ENCODE results near the gene EEF1AKMT3.

The EEF1AKMT3 gene

GRCh38 chr12:57821474-57822214, 49.2 kb downstream of the EEF1AKMT3 start:
- DNase-seq: no peak

- no peak for DNase-seq
Measured at GRCh38 chr12:57822392-57823130, 50.1 kb downstream of the EEF1AKMT3 start.

GRCh38 chr12:57823131-57823907, 50.9 kb downstream of the EEF1AKMT3 start:
- DNase-seq: no peak

DNA sequence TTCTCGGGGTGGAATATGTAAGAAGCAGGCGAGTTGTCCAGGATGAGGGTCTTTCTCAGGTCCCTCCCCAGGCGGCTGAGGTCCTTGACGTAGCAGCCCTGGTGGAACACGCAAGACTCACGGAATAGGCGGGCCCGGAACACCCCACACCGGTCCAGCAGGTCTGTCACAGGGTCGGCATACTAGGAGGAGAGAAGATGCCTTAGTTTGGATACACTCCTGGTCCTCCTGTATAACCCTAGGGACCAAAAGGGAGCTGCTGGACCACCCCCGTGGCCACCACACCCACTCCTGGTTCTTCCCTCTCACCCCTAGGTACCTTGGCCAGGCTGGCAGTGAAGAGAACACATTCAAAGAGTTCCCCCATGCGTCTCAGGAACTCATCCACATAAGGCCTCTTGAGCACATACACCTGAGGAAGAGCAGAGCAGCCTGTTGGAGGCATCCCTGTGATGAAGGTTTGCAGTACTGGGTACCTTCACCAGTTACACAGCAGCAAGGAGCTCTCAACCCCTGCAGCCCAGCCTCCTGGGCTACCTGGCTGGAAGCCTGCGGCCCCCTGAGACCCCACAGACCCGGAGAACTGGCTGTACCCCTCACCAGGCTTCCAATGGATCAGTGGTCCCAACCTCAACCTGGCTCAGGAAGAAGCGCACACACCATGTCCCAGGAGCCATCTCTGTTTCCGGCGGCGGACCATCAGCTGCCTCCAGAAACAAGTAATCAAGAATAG, 51.7 kb downstream of the EEF1AKMT3 start:
- no peak for DNase-seq

DNA sequence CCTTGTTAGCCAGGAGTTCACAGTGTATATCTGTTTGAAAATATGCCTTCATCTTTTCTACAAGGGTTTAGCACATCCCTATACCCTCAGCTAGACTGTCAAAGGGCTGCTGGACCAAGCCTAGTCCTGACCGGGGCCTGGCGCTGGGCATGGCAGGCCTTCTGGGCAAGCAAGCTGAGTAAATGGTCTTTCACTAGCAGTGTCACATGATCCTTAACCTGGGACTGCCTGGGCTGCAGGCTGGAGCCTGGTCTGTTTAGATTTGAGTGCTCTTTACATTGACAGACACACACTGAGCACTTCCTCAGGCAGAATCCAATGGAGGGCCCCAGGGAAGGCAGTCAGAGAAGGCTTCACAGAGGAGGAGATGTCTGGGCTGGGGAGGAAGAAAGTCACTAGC, 53.0 kb downstream of the EEF1AKMT3 start:
- no peak for DNase-seq

DNA sequence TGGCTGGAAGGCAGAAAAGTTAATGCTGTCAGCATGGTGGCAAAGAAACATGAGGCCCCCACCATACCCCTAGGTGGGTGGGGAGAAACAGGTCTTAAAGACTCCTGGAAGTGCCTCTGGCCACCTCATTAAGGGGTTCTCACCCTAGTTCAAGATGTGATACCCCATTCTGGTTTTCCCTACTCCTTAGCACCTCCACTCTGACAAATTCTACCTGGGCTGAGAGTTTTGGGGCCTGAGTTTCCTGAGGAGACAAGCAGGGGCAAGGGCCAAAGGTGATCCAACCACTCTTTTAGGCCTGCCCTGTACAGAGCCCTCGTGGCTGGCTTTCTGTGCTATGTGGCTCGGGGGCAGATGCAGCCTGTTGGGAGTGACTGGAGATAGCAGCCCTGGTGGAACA, 54.0 kb downstream of the EEF1AKMT3 start:
- DNase-seq: no peak

GRCh38 chr12:57826966-57827365, 54.6 kb downstream of the EEF1AKMT3 start:
- no peak for DNase-seq

DNA sequence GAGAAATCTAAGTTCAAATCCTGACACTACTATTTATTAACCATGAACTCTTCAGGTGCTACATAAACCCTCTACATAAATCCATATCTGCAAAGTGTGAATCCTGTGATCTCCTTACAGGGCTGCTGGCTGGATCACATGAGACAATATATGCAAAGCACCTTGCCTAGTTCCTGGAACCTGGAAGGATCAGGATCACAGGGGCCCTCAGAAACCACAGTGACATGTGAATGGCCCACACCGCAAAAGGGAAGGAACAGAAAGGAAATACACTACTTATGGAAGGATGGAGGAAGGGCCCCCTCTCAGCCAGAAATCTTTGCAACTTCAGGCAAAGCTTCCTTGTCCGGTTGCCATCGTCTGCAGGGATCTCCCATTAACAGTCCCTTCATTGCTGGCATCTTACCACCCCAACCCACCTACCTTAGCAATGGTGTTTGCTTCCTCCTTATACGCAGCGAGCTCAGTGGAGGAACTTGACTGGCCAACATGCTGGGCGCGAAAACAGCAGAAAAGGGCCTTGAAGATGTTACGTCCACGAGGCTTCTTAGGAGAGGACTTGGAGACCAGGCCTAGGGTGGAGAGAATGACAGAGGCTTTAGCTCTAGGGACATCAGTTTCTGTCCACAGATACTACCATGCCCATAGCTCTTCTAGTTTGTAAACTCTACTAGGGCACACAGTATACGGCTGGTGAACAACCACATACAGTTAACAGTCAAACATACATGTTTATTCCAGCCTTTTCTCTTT, 56.8 kb downstream of the EEF1AKMT3 start:
- no peak for DNase-seq

DNA sequence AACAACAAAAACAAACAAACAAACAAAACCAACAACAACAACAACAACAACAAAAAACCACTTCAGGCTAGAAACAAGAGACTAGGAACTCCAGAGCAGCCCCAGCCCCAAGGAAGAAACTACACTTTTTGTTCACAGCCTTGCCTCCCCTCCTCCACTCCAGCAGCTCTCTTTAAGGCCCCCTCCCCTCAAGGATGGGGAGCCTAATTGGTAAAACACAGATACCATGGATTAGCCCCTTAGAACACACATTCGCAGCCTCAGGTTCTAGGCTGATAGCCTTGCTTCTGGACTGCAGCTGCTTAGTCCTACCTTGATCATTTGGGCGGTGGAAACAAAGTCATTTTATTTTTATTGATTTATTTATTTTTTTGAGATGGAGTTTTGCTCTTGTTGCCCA, 58.0 kb downstream of the EEF1AKMT3 start:
- no peak for DNase-seq

All from cerebellar nuclear complex (tissue), 1 donor.